Adrenal gland (tissue), 12 donors: Measurements from ENCODE around the gene MATN1. TPM values are rescaled to one million over a fixed set of nuclear protein-coding genes. Genes with fewer than 3 reads are reported as not detected.
A peak's percentile ranks its signal among the peaks of the same experiment; 100 is the strongest.
"Not testable (repeated sequence)": the region's sequence is repeated elsewhere in the genome, so short reads cannot be mapped to it uniquely, and the experiment has no call there.

Experiments used
- DNase-seq, 7 donors: peaks; one replicate each; pipeline ENCODE4 v3.0.0-alpha.2; 2019 to 2020
- H3K27ac ChIP-seq, 5 donors: fragments of 200-600 bp; sonication (generic) in 4 of 5; 1 replicate in 3 of 5; 2 replicates in 2 of 5; pipeline versions ENCODE4 v1.5.1 to v1.8.0; 2016 to 2020; ENCODE audit warnings: mild to moderate bottlenecking in 1 of 5
- H3K27me3 ChIP-seq: fragments of 200-600 bp; 2 replicates; pipeline ENCODE4 v1.8.0; 2021
- H3K36me3 ChIP-seq, 2 donors: fragments of 200-600 bp; replicated peaks in 1 of 2; 1 replicate in 1 of 2; 2 replicates in 1 of 2; pipeline versions ENCODE4 v1.5.1 to v1.8.0; 2018 to 2022
- H3K4me1 ChIP-seq, 2 donors: fragments of 200-600 bp; replicated peaks in 1 of 2; 1 replicate in 1 of 2; 2 replicates in 1 of 2; pipeline versions ENCODE4 v1.5.1 to v1.8.0; 2018 to 2021
- H3K4me3 ChIP-seq, 4 donors: fragments of 200-600 bp; sonication (generic) in 3 of 4; one replicate each; pipeline ENCODE4 v1.5.1; 2016 to 2018
- H3K9me3 ChIP-seq, 3 donors: fragments of 200-600 bp; sonication (generic) in 1 of 3; replicated peaks in 1 of 3; 1 replicate in 2 of 3; 2 replicates in 1 of 3; pipeline versions ENCODE4 v1.5.1 to v1.8.0; 2016 to 2021
- CTCF ChIP-seq, 6 experiments: fragments of 450-650 bp in 4 of 6; fragments of 200-600 bp in 2 of 6; sonication (generic) in 1 of 6; IDR thresholded peaks; 1 replicate in 5 of 6; 2 replicates in 1 of 6; pipeline versions ENCODE4 v1.5.1 to v1.8.0; 2016 to 2021; ENCODE audit warnings: antibody characterized with exemption in 6 of 6, mild to moderate bottlenecking in 2 of 6, moderate library complexity in 1 of 6
- POLR2A ChIP-seq, 2 donors: fragments of 450-650 bp; IDR thresholded peaks; one replicate each; pipeline ENCODE4 v1.6.1; 2017; ENCODE audit warnings: antibody characterized with exemption in 2 of 2, mild to moderate bottlenecking in 2 of 2, moderate library complexity in 1 of 2
- WGBS, 4 donors: extraction: QIAGEN DNeasy Blood & Tissue Kit in 2 of 4; methylation state at CpG; one replicate each; pipeline versions ENCODE4 v1.1.5 to v1.1.7; 2013 to 2017; 5-methylcytosine and 5-hydroxymethylcytosine counted together
- intact Hi-C, 2 donors: fragments of 100-400 bp; cut with DNase I; formaldehyde crosslinking; loops; one replicate each; pipeline versions ENCODE4 v1.14.1 to v1.15.0; 2022 to 2023
- polyA plus RNA-seq, 3 donors: library from polyadenylated mRNA; stranded (reverse); fragments of 200-250 nt in 2 of 3; fragments of 350-450 nt in 1 of 3; fragmentation: Illumina TruSeq in 1 of 3; extraction: RNeasy Lipid Tissue Mini Kit (QIAGEN cat#74804) in 1 of 3; gene quantifications; one replicate each; pipeline ENCODE4 v1.2.3, GENCODE V29; 2013 to 2014
- total RNA-seq, 9 donors: library from RNA; depleted of rRNA in 4 of 9; stranded (reverse); fragments of >200 nt in 4 of 9; fragments of 120-200 nt in 1 of 9; fragmentation: NEBNext Ultra II Directional in 1 of 9; extraction: Animal tissue kit (Norgen Biotek cat#: 25700) in 1 of 9; gene quantifications; one replicate each; pipeline versions ENCODE4 v1.1.0 to v1.2.4, GENCODE V29; 2013 to 2023
- donor health status: healthy with polysubstance abuse.
- donor health status: Bipolar disorder and iron deficiency.
- donor health status: DM: yes; HTN: yes; CAD: no.
- donor health status: DM: no; HTN: no; CAD: no.
- donor health status: DM: no; HTN: no; CAD: no.
- donor health status: DM: yes; HTN: yes; CAD: no.

The MATN1 gene
- total and polyA plus RNA-seq, 12 donors, result 0.05 to 0.55 (median 0.18) TPM; not detected in 6

GRCh38 chr1:30768830-30769718 lies 45.7 kb upstream of the MATN1 start:
- intact Hi-C loops, result no loop called here
- Histone ChIP-seq H3K27me3 (no peaks in the 10 kb centered on the region), H3K36me3 (no peaks in the 10 kb centered on the region), H3K27ac (no peak overlapping the region), H3K4me3 (no peak overlapping the region), H3K4me1 (no peaks in the 10 kb centered on the region), H3K9me3 (no peaks in the 10 kb centered on the region)
- TF ChIP-seq CTCF (IDR thresholded peaks at IDR 0.05) (no peak), POLR2A (IDR thresholded peaks at IDR 0.05) (no peak)
- 79 to 88% (median 85%) methylated on average over 12 to 20 of the region's 20 CpGs for WGBS, 4 donors
- peak in 1 of 7 donors; percentile 70 for DNase-seq

GRCh38 chr1:30768159-30768829 lies 44.9 kb upstream of the MATN1 start:
- no peaks in the 10 kb centered on the region for H3K27me3 ChIP-seq
- no peak overlapping the region for H3K27ac ChIP-seq
- no peak overlapping the region for H3K4me3 ChIP-seq
- 82 to 87% (median 84%) methylated on average over 9 of the region's 9 CpGs for WGBS, 4 donors
- TF ChIP-seq CTCF (IDR thresholded peaks at IDR 0.05) (no peak), POLR2A (IDR thresholded peaks at IDR 0.05) (no peak)
- H3K36me3 ChIP-seq, result no peaks in the 10 kb centered on the region
- intact Hi-C loops, result no loop called here
- DNase-seq, result no peak
- H3K9me3 ChIP-seq, result no peaks in the 10 kb centered on the region
- H3K4me1 ChIP-seq, result peaks cover 5 to 6% of the 10 kb centered on the region in 2 donors

GRCh38 chr1:30766948-30767347 lies 43.6 kb upstream of the MATN1 start:
- H3K27ac ChIP-seq, DNase-seq, H3K36me3 ChIP-seq, H3K9me3 ChIP-seq, H3K27me3 ChIP-seq, intact Hi-C loops, H3K4me1 ChIP-seq, H3K4me3 ChIP-seq: not testable (repeated sequence)
- whole genome bisulfite sequencing, 4 donors, result 92 to 97% (median 96%) methylated on average over 8 of the region's 8 CpGs

- H3K4me3 ChIP-seq, result no peak overlapping the region
- TF ChIP-seq CTCF (IDR thresholded peaks at IDR 0.05), result no peak
- no peak for TF ChIP-seq POLR2A (IDR thresholded peaks at IDR 0.05)
- WGBS, 4 donors, result 84 to 93% (median 91%) methylated on average over 12 to 15 of the region's 15 CpGs
- H3K9me3 ChIP-seq, result no peaks in the 10 kb centered on the region
- H3K27me3 ChIP-seq, result no peaks in the 10 kb centered on the region
- H3K36me3 ChIP-seq, result no peaks in the 10 kb centered on the region
- no peak for DNase-seq
- H3K27ac ChIP-seq, result no peak overlapping the region
- H3K4me1 ChIP-seq, result peaks cover 8 to 13% of the 10 kb centered on the region in 2 donors
- intact Hi-C loops, result no loop called here
Measured at GRCh38 chr1:30765556-30766434, 42.4 kb upstream of the MATN1 start.
